Nephron progenitor cell (in vitro differentiated cells): ENCODE measurements around the gene SCRT2.
A peak's percentile ranks its signal among the peaks of the same experiment; 100 is the strongest.

ENCODE experiments used
- DNase-seq: peaks from one replicate; pipeline ENCODE4 v3.0.0; 2021
- H3K27ac Mint-ChIP-seq: 2 replicates; pipeline ENCODE4 v1.8.0; 2021; ENCODE audit warnings: mild to moderate bottlenecking, moderate library complexity, mixed read lengths
- H3K27me3 Mint-ChIP-seq: 2 replicates; pipeline ENCODE4 v1.8.0; 2021; ENCODE audit warnings: mild to moderate bottlenecking, low read depth, mixed read lengths; ENCODE audit not compliant: poor library complexity
- H3K36me3 Mint-ChIP-seq: 2 replicates; pipeline ENCODE4 v1.8.0; 2021; ENCODE audit warnings: low read depth, mixed read lengths
- H3K4me1 Mint-ChIP-seq: 2 replicates; pipeline ENCODE4 v1.8.0; 2021; ENCODE audit warnings: mixed read lengths
- H3K4me3 Mint-ChIP-seq: 2 replicates; pipeline ENCODE4 v1.8.0; 2021; ENCODE audit warnings: mild to moderate bottlenecking, moderate library complexity, mixed read lengths
- H3K9me3 Mint-ChIP-seq: 2 replicates; pipeline ENCODE4 v1.8.0; 2021; ENCODE audit warnings: mild to moderate bottlenecking, moderate library complexity, mixed read lengths
- TF ChIP-seq, protein P1 (sequence below): fragments of 200-600 bp; sonication (generic); IDR thresholded peaks from 2 replicates; pipeline ENCODE4 v1.5.0; 2021; ENCODE audit warnings: antibody characterized with exemption

The SCRT2 gene

DNA sequence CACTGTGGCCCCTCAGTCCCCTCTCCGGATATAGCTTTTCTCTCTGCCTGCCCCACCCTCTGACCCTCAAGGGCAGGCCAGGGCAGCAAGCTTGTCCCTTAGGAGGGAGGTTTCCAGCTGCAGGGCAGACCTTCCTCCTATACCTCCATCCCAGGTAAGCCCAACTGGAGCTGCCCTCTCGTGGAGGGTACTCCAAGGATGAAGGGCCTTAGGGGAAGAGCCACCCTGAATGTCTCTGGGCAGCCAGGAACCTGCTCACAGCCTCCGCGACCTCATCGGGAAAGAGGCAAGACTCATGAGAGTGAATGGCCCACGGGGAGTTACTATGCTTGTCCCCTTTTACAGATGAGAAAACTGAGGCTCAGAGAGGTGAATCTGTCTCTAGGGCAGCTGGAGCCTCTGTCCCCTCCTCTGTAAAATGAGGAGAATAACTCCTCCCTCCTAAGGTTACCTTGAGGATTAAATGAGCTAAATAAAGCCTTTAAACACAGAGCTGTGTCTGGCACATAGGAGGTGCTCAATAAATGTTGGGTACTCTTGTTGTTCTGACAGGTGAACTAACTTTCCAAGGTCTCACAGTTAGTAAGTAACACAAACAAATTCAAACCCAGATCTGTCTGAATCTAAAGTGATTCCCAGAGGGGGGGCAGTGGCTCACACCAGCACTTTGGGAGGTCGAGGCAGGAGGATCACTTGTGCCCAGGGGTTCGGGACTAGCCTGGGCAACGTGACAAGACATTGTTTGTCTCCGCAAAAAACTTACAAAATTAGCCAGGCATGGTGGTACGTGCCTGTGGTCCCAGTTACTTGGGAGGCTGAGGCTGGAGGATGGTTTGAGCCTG is 34.7 kb downstream of the SCRT2 start:
- Mint-ChIP-seq H3K27ac (peak overlapping the region; percentile 98), H3K4me1 (peaks cover 31% of the 10 kb centered on the region), H3K27me3 (peaks cover 3% of the 10 kb centered on the region), H3K36me3 (no peaks in the 10 kb centered on the region), H3K9me3 (no peaks in the 10 kb centered on the region), H3K4me3 (peak overlapping the region; percentile 77)
- TF ChIP-seq, protein P1, sequence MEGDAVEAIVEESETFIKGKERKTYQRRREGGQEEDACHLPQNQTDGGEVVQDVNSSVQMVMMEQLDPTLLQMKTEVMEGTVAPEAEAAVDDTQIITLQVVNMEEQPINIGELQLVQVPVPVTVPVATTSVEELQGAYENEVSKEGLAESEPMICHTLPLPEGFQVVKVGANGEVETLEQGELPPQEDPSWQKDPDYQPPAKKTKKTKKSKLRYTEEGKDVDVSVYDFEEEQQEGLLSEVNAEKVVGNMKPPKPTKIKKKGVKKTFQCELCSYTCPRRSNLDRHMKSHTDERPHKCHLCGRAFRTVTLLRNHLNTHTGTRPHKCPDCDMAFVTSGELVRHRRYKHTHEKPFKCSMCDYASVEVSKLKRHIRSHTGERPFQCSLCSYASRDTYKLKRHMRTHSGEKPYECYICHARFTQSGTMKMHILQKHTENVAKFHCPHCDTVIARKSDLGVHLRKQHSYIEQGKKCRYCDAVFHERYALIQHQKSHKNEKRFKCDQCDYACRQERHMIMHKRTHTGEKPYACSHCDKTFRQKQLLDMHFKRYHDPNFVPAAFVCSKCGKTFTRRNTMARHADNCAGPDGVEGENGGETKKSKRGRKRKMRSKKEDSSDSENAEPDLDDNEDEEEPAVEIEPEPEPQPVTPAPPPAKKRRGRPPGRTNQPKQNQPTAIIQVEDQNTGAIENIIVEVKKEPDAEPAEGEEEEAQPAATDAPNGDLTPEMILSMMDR: no peak
- no peak for DNase-seq

DNA sequence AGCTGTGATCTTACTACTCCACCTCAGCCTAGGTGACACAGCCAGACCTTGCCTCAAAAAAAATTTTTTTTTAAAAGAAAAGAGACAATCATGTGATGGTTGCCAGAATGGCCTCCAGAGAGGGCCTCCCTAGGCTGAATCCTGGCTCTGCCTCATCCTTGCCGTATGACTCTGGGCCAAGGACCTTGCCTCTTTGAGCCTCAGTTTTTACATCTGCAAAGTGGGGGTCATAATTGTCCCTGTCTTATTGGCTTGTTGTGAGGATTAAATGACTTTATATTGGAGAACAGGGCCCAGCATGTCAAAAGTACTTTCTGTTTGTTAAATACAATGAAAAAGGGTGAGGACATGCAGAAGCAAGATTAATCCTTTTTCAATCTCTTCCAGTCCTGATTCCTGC is 37.0 kb downstream of the SCRT2 start:
- Mint-ChIP-seq H3K4me3 (no peak overlapping the region), H3K27me3 (peaks cover 8% of the 10 kb centered on the region), H3K9me3 (no peaks in the 10 kb centered on the region), H3K27ac (no peak overlapping the region), H3K36me3 (no peaks in the 10 kb centered on the region), H3K4me1 (peaks cover 48% of the 10 kb centered on the region)
- no peak for DNase-seq
- TF ChIP-seq, protein P1: no peak

DNA sequence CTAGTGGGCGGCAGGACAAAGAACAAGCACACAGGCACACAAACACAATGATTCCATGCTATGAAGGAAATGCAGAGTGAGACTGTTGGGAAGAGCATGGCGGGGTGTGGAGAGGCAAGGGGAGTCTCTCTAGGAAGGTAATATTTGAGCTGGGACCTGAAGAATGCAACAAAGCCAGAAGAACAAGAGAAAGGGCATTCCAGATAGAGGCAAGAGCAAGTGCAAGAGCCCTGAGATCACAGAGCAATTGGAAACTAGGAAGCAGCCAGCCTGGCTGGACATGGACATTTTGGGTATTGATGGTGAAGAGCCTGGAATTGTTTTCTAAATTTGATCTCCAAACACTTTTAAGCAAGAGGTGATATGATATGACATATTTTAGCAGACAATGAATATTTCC is 38.0 kb downstream of the SCRT2 start:
- Mint-ChIP-seq H3K27ac (peak overlapping the region; percentile 3), H3K4me3 (no peak overlapping the region), H3K9me3 (no peaks in the 10 kb centered on the region), H3K4me1 (peaks cover 50% of the 10 kb centered on the region), H3K36me3 (no peaks in the 10 kb centered on the region), H3K27me3 (peaks cover 8% of the 10 kb centered on the region)
- DNase-seq: no peak
- TF ChIP-seq, protein P1: no peak

DNA sequence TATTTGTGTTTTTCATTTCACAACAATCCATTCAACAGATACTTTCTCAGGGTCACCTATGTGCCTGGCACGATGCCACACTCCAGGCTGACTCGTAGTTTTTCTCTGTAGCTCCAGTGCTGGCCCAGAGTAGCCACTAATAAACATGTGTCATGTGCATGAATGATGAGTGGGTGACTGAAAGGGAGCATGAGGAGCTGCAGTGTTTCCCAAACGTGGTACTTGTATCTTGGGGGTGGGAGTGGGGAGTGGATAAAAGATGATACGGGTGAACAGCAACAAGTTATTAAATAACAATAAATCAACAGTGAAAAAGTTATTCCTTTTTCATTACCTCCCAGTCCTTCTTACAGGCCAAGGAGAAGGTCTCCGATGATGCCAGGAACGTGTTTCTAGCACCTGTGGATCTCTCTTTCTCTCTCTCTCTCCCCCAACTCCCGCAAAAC is 39.7 kb downstream of the SCRT2 start:
- Mint-ChIP-seq H3K27me3 (peaks cover 8% of the 10 kb centered on the region), H3K27ac (peak overlapping the region; percentile 98), H3K9me3 (no peaks in the 10 kb centered on the region), H3K36me3 (no peaks in the 10 kb centered on the region), H3K4me3 (no peak overlapping the region), H3K4me1 (peaks cover 49% of the 10 kb centered on the region)
- TF ChIP-seq, protein P1: no peak
- DNase-seq: no peak

DNA sequence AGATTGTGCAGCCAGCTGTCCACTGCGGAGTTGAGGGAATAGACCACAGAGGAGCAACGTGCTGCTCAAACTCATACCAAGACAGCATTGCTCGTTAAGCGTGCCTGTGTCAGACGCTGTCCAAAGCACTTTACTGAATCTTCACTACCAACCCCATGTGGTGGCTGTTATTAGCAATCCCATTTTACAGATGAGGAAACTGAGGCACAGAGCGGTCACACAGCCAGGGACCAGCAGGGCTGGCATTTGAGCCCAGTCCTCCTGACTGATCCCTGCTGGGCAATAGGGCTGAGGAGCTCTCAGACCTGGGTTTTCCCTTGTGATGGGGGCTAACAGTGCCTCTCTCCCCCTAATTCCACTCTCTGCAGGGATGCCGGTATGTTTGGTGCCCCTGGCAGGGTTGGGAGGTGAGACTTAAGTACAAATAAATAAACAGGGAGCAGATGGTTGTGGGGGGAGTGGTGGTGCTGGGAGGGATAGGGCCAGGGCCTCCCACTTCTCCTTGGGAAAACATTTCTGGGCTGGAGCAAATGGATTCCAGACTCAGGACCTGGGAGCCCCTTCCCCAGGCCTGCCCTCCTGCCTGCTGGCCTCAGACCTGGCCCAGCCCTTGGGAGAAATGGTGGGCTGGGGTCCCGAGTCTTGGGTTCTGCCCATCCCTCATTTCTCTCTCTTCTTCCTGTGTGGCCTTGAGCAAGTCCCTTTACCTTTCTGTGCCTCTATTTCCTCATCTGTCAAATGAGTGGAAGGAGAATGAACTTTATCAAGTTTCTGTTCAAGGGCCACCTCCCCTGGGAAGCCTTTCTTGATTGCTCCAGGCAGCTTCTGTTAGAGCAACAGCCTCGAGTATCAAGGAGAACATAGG is 40.3 kb downstream of the SCRT2 start:
- TF ChIP-seq, protein P1: no peak
- Mint-ChIP-seq H3K27me3 (peaks cover 8% of the 10 kb centered on the region), H3K4me3 (no peak overlapping the region)

More for the DNA sequence above, 40.3 kb downstream of the SCRT2 start:
- no peak for DNase-seq
- Mint-ChIP-seq H3K4me1 (peaks cover 48% of the 10 kb centered on the region), H3K36me3 (no peaks in the 10 kb centered on the region), H3K27ac (peak overlapping the region; percentile 98), H3K9me3 (no peaks in the 10 kb centered on the region)
